Measurements from ENCODE around the gene RGS5. TPM values are rescaled to one million over a fixed set of nuclear protein-coding genes. Genes with fewer than 3 reads are reported as not detected.

RGS5 gene
- total RNA-seq, 1 experiment from 2014 or later, result 4.6 TPM

- Histone ChIP-seq H3K4me3 (replicated peaks in 1 of 2; ENCODE audit: low read depth in 1 of 2, low read length in 2 of 2) (no peak overlapping the region), H4K20me1 (ENCODE audit: insufficient read depth) (no peaks in the 10 kb centered on the region), H2AFZ (ENCODE audit: low read depth, low read length, poor library complexity, severe bottlenecking) (no peak overlapping the region), H3K9ac (ENCODE audit: low read length) (no peak overlapping the region), H3K9me3 (ENCODE audit: control insufficient read depth in 1 of 2, insufficient read depth in 1 of 2, low read depth in 1 of 2, low read length in 2 of 2) (no peaks in the 10 kb centered on the region), H3K36me3 (ENCODE audit: control insufficient read depth in 1 of 2, insufficient read depth in 2 of 2, low read length in 2 of 2) (no peaks in the 10 kb centered on the region), H3K9me2 (ENCODE audit: insufficient read depth) (no peaks in the 10 kb centered on the region), H3K4me1 (ENCODE audit: control insufficient read depth in 1 of 2, insufficient read depth in 2 of 2, low read length in 2 of 2) (no peaks in the 10 kb centered on the region), H3K4me2 (ENCODE audit: low read length) (no peak overlapping the region), H3K79me2 (ENCODE audit: insufficient read depth, low read length) (no peaks in the 10 kb centered on the region), H3K27me3 (ENCODE audit: insufficient read depth, low read length) (no peaks in the 10 kb centered on the region), H3K27ac (ENCODE audit: low read depth, low read length) (no peak overlapping the region)
- ChIA-PET RAD21 (ENCODE audit: low non-redundant PET in 1 of 2, low total read pairs in 2 of 2, uncharacterized antibody in 2 of 2, unreplicated experiment in 2 of 2) (no interaction called here), CTCF (no interaction called here), POLR2A (no interaction called here)
- intact Hi-C loops (cut with micrococcal nuclease), result no loop called here
- TF ChIP-seq EZH2 (IDR thresholded peaks at IDR 0.05) (no peak), MAX (IDR thresholded peaks at IDR 0.05) (no peak), ZFX (IDR thresholded peaks at IDR 0.05) (no peak), ATF3 (IDR thresholded peaks at IDR 0.05) (no peak), ELF1 (IDR thresholded peaks at IDR 0.05; ENCODE audit: borderline replicate concordance, low read depth) (no peak), EGR1 (IDR thresholded peaks at IDR 0.05; ENCODE audit: low read depth) (no peak), ZBTB33 (IDR thresholded peaks at IDR 0.05; ENCODE audit: extremely low read depth, insufficient replicate concordance, low read length) (no peak), TCF7L2 (IDR thresholded peaks at IDR 0.05; ENCODE audit: borderline replicate concordance, extremely low read depth, insufficient read depth, insufficient read length) (no peak), RAD21 (IDR thresholded peaks at IDR 0.05; ENCODE audit: low read depth) (no peak), CBX3 (IDR thresholded peaks at IDR 0.05; ENCODE audit: low read depth) (no peak), SP1 (IDR thresholded peaks at IDR 0.05; ENCODE audit: low read depth) (no peak), POLR2AphosphoS5 (IDR thresholded peaks at IDR 0.05; ENCODE audit: low read depth, low read length) (no peak), SRF (IDR thresholded peaks at IDR 0.05; ENCODE audit: low read depth) (no peak), CEBPB (IDR thresholded peaks at IDR 0.05; ENCODE audit: low read depth) (no peak), ZNF274 (IDR thresholded peaks at IDR 0.05; ENCODE audit: low read depth, low read length) (no peak), CTCF (IDR thresholded peaks at IDR 0.05 in 2 of 3, conservative IDR thresholded peaks at IDR 0.05 in 1 of 3; ENCODE audit: borderline replicate concordance in 1 of 3, insufficient read depth in 1 of 3, low read depth in 2 of 3, low read length in 2 of 3) (no peak), JUND (IDR thresholded peaks at IDR 0.05) (no peak), YY1 (IDR thresholded peaks at IDR 0.05; ENCODE audit: extremely low read depth, insufficient replicate concordance, low read depth, low read length) (no peak)
- ATAC-seq, result no peak
- no TSS peak for BruUV-seq (replicated peaks)
- DNase-seq (ENCODE audit: low read depth, low spot score), result no peak
These were observed 65.0 kb downstream of the RGS5 start for GRCh38 chr1:163137556-163138265.

Measured in HCT116 (cell line).